Parathyroid adenoma (tissue), 2 donors: ENCODE data around the gene KLHL26.
"Not testable (repeated sequence)": the region's sequence is repeated elsewhere in the genome, so short reads cannot be mapped to it uniquely, and the experiment has no call there.

Source experiments
- H2AFZ ChIP-seq: fragments of 300-600 bp; sonication (generic); one replicate; pipeline ENCODE4 v1.7.0; 2017; ENCODE audit warnings: antibody characterized with exemption, mild to moderate bottlenecking
- H3K27ac ChIP-seq: fragments of 300-600 bp; sonication (generic); one replicate; pipeline ENCODE4 v1.7.0; 2017
- H3K27me3 ChIP-seq: fragments of 300-600 bp; sonication (generic); one replicate; pipeline ENCODE4 v1.7.0; 2017; ENCODE audit warnings: low read length; ENCODE audit not compliant: control insufficient read depth, insufficient read depth
- H3K36me3 ChIP-seq: fragments of 300-600 bp; sonication (generic); one replicate; pipeline ENCODE4 v1.7.0; 2017; ENCODE audit warnings: low read length; ENCODE audit not compliant: control insufficient read depth, insufficient read depth
- H3K4me1 ChIP-seq: fragments of 300-600 bp; sonication (generic); one replicate; pipeline ENCODE4 v1.7.0; 2017; ENCODE audit warnings: control low read depth
- H3K4me2 ChIP-seq: fragments of 300-600 bp; sonication (generic); one replicate; pipeline ENCODE4 v1.7.0; 2017; ENCODE audit warnings: low read length
- H3K4me3 ChIP-seq: fragments of 300-600 bp; sonication (generic); one replicate; pipeline ENCODE4 v1.7.0; 2017; ENCODE audit warnings: low read depth, low read length
- H3K79me2 ChIP-seq: fragments of 300-600 bp; sonication (generic); one replicate; pipeline ENCODE4 v1.7.0; 2017; ENCODE audit warnings: control low read depth
- H3K9ac ChIP-seq: fragments of 300-600 bp; sonication (generic); one replicate; pipeline ENCODE4 v1.7.0; 2017; ENCODE audit warnings: mild to moderate bottlenecking
- H3K9me3 ChIP-seq: fragments of 300-600 bp; sonication (generic); one replicate; pipeline ENCODE4 v1.7.0; 2017; ENCODE audit warnings: low read length; ENCODE audit not compliant: control insufficient read depth
- TF ChIP-seq, protein P1 (sequence below): fragments of 300-600 bp; sonication (generic); IDR thresholded peaks from one replicate; pipeline ENCODE4 v1.7.0; 2017; ENCODE audit warnings: antibody characterized with exemption, mild to moderate bottlenecking
- donor health status: primary hyperparathyroidism.

Gene KLHL26

DNA sequence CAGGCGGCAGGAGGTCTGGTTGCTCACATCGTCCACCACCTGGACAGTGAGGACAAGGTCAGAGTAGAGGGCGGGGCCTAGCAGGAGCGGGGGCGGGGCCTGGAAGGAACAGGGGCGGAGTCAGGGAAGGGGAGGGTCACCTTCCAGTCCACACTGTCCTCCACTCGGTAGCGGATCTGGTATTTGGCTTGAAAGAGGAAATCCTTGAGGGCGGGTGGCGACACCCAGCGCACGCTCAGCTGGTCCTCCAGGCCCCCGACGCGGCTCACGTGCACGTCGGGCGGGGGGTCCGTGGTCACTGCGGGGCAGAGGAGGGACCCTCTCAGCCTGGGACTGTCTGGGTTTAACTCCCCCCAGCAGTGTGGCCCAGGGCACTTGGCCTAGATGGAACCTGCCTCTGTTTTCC is 40.1 kb upstream of the KLHL26 start:
- no peak overlapping the region for H3K4me3 ChIP-seq
- H3K27me3 ChIP-seq, result no peaks in the 10 kb centered on the region
- no peaks in the 10 kb centered on the region for H3K9me3 ChIP-seq
- no peak overlapping the region for H3K27ac ChIP-seq
- H3K4me1 ChIP-seq, result peaks cover 5% of the 10 kb centered on the region
- no peaks in the 10 kb centered on the region for H3K79me2 ChIP-seq
- no peak overlapping the region for H3K9ac ChIP-seq
- no peak overlapping the region for H2AFZ ChIP-seq
- TF ChIP-seq, protein P1, sequence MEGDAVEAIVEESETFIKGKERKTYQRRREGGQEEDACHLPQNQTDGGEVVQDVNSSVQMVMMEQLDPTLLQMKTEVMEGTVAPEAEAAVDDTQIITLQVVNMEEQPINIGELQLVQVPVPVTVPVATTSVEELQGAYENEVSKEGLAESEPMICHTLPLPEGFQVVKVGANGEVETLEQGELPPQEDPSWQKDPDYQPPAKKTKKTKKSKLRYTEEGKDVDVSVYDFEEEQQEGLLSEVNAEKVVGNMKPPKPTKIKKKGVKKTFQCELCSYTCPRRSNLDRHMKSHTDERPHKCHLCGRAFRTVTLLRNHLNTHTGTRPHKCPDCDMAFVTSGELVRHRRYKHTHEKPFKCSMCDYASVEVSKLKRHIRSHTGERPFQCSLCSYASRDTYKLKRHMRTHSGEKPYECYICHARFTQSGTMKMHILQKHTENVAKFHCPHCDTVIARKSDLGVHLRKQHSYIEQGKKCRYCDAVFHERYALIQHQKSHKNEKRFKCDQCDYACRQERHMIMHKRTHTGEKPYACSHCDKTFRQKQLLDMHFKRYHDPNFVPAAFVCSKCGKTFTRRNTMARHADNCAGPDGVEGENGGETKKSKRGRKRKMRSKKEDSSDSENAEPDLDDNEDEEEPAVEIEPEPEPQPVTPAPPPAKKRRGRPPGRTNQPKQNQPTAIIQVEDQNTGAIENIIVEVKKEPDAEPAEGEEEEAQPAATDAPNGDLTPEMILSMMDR, result no peak
- no peak overlapping the region for H3K4me2 ChIP-seq
- no peaks in the 10 kb centered on the region for H3K36me3 ChIP-seq

DNA sequence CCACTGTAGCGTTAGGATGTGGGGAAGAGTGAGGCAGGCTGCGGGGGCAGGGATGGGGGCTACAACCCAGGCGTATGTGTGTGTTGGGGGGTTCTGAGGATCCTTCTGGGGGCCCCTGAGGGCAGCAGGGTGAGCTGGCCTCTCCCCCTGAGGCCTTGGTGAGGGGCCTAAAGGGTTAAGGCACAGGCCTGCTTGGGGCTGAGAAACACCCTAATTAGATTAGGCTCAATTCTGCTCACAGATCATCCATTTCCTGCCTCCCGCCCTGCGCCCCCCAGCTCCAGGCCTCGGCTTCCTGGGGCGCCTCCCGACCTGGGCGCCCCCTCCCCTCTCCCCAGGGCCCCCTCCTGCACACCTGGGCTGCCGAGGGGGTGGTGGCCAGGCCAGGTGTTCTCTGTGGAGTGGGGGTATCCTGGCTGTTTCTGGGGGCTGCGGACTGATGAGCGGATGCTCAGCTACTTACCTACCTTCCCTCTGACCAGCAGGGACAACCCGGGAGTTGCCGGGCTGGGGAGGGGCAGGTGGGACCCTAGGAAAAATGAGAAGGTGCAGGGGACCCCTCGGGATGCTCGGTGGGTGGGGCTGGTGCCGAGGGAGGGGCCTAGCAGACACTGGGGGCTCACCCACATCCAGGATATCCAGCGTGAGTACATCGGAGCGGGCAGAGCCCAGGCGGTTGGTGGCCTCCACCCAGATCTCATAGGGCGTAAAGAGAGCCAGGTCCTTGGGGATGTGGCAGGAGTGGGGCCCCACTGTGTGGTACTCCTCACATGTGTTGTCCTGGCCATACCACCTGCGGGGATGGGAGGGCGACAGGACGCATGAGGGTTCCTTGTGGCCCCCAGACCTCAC is 38.8 kb upstream of the KLHL26 start:
- Histone ChIP-seq H3K4me1 (peaks cover 5% of the 10 kb centered on the region), H3K4me3 (no peak overlapping the region), H3K9me3 (no peaks in the 10 kb centered on the region), H3K27ac (no peak overlapping the region), H3K36me3 (no peaks in the 10 kb centered on the region), H3K27me3 (no peaks in the 10 kb centered on the region), H2AFZ (no peak overlapping the region), H3K9ac (no peak overlapping the region), H3K79me2 (no peaks in the 10 kb centered on the region), H3K4me2 (no peak overlapping the region)
- TF ChIP-seq, protein P1, result no peak

DNA sequence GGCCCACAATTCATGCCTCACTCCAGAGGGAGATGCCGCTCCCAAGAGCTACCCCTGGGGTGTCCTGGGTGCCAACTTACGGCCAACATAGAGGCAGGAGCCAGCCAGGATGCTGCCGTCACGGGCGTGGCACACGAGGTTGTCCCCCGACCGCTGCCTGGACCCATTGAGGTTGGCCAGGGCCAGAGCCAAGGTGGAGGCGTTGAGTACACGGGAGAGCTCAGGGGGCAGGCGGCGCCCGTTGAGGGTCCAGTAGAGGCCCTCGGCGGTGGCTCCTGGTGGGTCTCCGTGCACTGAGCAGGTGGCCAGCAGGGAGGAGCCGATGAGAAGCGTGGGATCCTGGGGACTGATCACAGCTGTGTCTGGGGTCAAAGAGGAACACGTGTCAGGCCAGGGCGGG is 37.3 kb upstream of the KLHL26 start:
- Histone ChIP-seq H3K79me2 (no peaks in the 10 kb centered on the region), H3K36me3 (no peaks in the 10 kb centered on the region), H3K4me3 (no peak overlapping the region), H3K27me3 (peaks cover 3% of the 10 kb centered on the region), H3K4me1 (peaks cover 5% of the 10 kb centered on the region), H2AFZ (no peak overlapping the region), H3K9me3 (no peaks in the 10 kb centered on the region), H3K4me2 (no peak overlapping the region), H3K9ac (no peak overlapping the region), H3K27ac (no peak overlapping the region)
- TF ChIP-seq, protein P1, result no peak

DNA sequence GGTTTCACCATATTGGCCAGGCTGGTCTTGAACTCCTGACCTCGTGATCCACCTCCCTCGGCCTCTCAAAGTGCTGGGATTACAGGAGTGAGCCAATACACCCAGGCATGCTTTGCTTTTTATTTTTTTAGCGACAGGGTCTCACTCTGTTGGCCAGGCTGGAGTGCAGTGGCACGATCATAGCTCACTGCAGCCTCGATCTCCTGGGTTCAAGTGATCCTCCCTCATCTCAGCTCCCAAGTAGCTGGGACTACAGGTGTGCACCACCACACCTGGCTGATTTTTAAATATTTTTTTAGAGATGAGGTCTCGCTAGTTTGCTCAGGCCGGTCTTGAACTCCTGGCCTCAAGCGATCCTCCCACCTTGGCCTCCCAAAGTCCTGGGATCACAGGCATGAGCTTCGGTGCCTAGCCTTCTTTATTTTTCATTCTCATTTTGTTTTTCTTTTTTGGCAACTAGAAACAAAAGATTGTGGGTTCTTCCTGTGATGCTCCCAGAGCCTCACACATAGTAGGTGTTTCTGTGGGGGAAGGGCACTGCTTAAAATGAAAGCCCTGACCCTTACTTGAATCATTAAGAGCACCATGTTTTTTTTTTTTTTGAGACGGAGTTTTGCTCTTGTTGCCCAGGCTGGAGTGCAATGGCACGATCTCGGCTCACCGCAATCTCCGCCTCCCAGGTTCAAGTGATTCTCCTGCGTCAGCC is 36.0 kb upstream of the KLHL26 start:
- not testable (repeated sequence) for H3K9ac ChIP-seq, H3K27me3 ChIP-seq, H3K4me2 ChIP-seq, H3K4me3 ChIP-seq, H2AFZ ChIP-seq, H3K36me3 ChIP-seq, H3K27ac ChIP-seq, H3K9me3 ChIP-seq, H3K4me1 ChIP-seq, H3K79me2 ChIP-seq

DNA sequence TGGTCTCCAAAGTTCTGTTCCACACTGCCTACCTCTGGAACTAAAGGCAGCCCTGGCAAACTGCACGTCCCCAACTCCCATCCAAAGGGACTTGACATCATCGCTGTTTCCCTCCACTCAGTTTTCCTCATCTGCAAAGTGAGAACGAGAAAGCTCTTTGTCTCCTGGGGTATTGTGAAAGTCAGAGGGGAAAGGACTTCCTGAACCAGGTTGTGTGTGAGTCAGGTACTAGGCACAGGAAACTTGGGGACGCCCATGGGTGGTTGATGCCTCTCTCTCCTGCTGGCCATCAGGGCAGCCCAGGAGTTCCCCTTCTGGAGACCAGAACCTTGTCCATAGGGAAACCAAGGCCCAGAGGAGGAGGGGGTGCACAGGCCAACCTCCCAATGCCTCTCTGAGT is 35.0 kb upstream of the KLHL26 start:
- TF ChIP-seq, protein P1, result no peak

More for the DNA sequence above, 35.0 kb upstream of the KLHL26 start:
- Histone ChIP-seq H3K4me3 (no peak overlapping the region), H3K79me2 (no peaks in the 10 kb centered on the region), H3K9ac (no peak overlapping the region), H3K4me2 (no peak overlapping the region), H3K27me3 (peaks cover 3% of the 10 kb centered on the region), H3K27ac (no peak overlapping the region), H3K9me3 (no peaks in the 10 kb centered on the region), H3K4me1 (no peaks in the 10 kb centered on the region), H3K36me3 (no peaks in the 10 kb centered on the region), H2AFZ (no peak overlapping the region)
